A673 (cell line): ENCODE data around the gene COMTD1.

Experiments
- CTCF ChIP-seq: fragments of 300-800, 200-600 bp; sonication (generic); conservative IDR thresholded peaks from 2 replicates; pipeline ENCODE4 v1.5.1; 2017; ENCODE audit warnings: low read depth, mild to moderate bottlenecking, antibody characterized with exemption, low read length, moderate library complexity, mixed read lengths
- EZH2 ChIP-seq: fragments of 200-600 bp; sonication (generic); IDR thresholded peaks from 2 replicates; pipeline ENCODE4 v1.6.1; 2017; ENCODE audit warnings: borderline replicate concordance, low read depth, mild to moderate bottlenecking, mixed read lengths, antibody characterized with exemption, low read length; ENCODE audit not compliant: poor library complexity, severe bottlenecking

GRCh38 chr10:75209921-75210281 lies 25.9 kb downstream of the COMTD1 start:
- TF ChIP-seq CTCF (no peak), EZH2 (no peak)
